ENCODE results near the gene MAGI1. TPM values are rescaled to one million over a fixed set of nuclear protein-coding genes. Genes with fewer than 3 reads are reported as not detected.

The MAGI1 gene
- total RNA-seq, 6 donors from 2014 or later = 33.0 to 72.9 (median 62.4) TPM

DNA sequence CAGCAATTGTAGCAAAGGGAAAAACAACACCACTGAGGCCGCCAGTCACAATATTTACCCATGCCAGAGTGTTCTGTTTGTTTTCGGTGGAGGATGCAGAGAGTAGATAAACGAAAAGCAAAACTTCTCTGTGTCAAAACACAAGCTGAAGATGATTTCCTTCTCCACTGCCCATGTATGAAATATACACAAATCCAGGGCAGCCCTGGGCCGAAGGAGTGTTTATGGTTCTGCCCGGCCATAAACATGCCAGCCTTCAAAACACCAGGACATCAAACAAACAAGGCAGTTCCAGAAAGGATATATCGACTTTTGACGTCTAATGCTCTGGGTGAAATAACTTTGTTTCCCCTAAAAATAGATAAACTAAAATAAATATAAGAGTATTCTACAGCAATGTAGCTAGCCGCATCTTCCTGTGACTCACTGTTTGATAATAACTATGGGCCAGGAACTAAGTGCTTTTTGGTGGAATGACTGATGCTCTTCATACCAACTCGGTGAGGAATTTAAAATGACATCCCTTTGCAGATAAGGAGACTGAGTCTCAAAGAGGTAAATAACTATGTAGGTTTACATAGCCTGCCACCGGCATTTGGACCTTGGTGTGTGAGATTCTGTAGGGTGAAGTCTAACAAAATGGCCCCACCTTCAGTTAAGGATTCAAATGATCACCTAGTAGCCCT is 82.8 kb downstream of the MAGI1 start:
- H3K27me3 ChIP-seq = no peaks in the 10 kb centered on the region
- H3K4me3 ChIP-seq = no peak overlapping the region
- DNase-seq = no peak
- H3K36me3 ChIP-seq = no peaks in the 10 kb centered on the region
- WGBS, 2 donors = 42 to 61% methylated on average over 10 of the region's 10 CpGs
- no peak for ATAC-seq (ENCODE audit: low FRiP score in 2 of 2)
- peak overlapping the region; percentile 83 to 88 (median 84) for H3K27ac ChIP-seq
- H3K9me3 ChIP-seq = no peaks in the 10 kb centered on the region
- peak in 1 of 2 donors; percentile 53 for TF ChIP-seq POLR2AphosphoS5 (IDR thresholded peaks at IDR 0.05)
- TF ChIP-seq, protein P1, sequence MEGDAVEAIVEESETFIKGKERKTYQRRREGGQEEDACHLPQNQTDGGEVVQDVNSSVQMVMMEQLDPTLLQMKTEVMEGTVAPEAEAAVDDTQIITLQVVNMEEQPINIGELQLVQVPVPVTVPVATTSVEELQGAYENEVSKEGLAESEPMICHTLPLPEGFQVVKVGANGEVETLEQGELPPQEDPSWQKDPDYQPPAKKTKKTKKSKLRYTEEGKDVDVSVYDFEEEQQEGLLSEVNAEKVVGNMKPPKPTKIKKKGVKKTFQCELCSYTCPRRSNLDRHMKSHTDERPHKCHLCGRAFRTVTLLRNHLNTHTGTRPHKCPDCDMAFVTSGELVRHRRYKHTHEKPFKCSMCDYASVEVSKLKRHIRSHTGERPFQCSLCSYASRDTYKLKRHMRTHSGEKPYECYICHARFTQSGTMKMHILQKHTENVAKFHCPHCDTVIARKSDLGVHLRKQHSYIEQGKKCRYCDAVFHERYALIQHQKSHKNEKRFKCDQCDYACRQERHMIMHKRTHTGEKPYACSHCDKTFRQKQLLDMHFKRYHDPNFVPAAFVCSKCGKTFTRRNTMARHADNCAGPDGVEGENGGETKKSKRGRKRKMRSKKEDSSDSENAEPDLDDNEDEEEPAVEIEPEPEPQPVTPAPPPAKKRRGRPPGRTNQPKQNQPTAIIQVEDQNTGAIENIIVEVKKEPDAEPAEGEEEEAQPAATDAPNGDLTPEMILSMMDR (IDR thresholded peaks at IDR 0.05) = no peak
- H3K4me1 ChIP-seq = peaks cover 34 to 63% (median 45%) of the 10 kb centered on the region in 4 donors

DNA sequence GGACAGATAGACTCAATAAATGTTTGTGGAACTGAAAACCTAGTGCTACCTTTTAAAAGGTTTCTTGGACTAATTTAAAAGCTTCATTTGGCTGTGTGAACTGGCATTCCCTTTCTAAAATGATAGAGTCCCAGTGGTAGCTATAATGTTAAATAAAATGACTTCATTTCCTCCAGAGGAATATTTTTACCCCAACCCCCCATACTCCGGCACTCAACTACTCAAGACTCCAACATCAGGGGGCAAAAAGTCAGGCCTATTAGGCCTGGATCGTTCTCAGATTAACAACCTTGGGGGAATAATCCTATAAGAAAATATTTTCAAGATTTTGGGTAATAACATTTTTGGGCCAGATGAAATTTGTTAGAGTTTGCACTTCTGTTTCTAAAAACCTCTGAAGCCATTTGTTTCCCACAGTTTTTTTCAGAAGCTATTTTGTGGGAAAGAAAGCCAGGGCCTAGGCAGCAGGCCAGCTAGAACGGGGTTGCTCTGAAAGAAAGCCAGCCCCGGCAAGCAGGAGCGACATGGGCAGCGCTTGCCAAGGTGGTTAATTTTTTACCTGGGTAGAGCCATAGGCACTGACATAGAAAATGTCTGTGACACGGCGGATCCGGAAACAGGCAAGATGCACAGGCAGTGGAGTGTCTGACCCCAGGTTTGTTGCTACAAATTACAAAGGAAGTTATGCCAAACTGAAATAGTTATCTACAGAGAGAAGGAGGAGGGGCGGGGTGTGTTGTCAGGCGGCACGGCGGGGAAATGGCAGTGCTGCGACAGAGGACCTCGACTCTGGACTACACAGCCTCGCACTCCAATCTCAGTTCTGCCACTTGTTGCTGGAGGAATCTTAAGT is 84.6 kb downstream of the MAGI1 start:
- H3K4me3 ChIP-seq = peak overlapping the region in 2 of 4 donors; percentile 21 to 23
- TF ChIP-seq POLR2AphosphoS5 (IDR thresholded peaks at IDR 0.05) (peak in 1 of 2 donors; percentile 14), EP300 (IDR thresholded peaks at IDR 0.05) (no peak), POLR2A (IDR thresholded peaks at IDR 0.05) (peak in 1 of 4 donors; percentile 7)
- WGBS, 2 donors = 28 to 32% methylated on average over 16 of the region's 16 CpGs
- peak; percentile 38 to 59 for ATAC-seq (ENCODE audit: low FRiP score in 2 of 2)
- peak overlapping the region; percentile 83 to 88 (median 84) for H3K27ac ChIP-seq
- peak; percentile 51 to 59 for DNase-seq
- no peaks in the 10 kb centered on the region for H3K27me3 ChIP-seq
- H3K9me3 ChIP-seq = no peaks in the 10 kb centered on the region
- H3K36me3 ChIP-seq = no peaks in the 10 kb centered on the region
- H3K4me1 ChIP-seq = peaks cover 34 to 63% (median 52%) of the 10 kb centered on the region in 4 donors

DNA sequence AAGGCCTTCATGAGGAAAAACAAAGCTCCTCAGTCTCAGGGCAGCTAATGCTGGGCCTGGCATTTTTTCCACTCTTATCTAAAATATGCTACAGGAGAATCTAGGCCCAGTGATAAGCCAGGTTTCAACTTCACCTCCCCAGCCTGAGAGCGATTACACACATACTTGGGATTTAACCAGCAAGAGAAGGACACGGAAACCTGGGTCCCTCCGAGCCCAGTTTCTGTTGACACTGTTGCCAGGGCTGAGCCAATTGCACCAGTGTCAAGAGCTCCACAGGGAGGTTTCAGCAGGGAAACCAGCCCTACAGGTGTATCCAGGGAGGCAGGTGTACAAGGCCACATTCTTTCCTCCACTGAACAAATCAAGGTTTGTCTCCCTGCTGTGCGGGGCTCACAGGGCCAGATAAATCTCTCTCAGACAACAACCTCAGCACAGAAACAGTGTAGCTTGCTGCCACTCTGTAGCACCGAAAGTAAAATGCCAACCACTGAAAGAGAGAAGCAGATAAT is 85.4 kb downstream of the MAGI1 start:
- DNase-seq = peak in 1 of 2 donors; percentile 93
- ATAC-seq (ENCODE audit: low FRiP score in 2 of 2) = peak; percentile 77 to 94
- H3K36me3 ChIP-seq = no peaks in the 10 kb centered on the region
- peaks cover 41 to 68% (median 56%) of the 10 kb centered on the region in 4 donors for H3K4me1 ChIP-seq
- no peaks in the 10 kb centered on the region for H3K27me3 ChIP-seq
- no peaks in the 10 kb centered on the region for H3K9me3 ChIP-seq
- H3K4me3 ChIP-seq = no peak overlapping the region
- TF ChIP-seq POLR2A (IDR thresholded peaks at IDR 0.05) = peak in 2 of 4 donors; percentile 35 to 65
- TF ChIP-seq EP300 (IDR thresholded peaks at IDR 0.05) = peak in 2 of 4 donors; percentile 59 to 70
- TF ChIP-seq, protein P1 (IDR thresholded peaks at IDR 0.05) = peak in 1 of 6 experiments; percentile 11
- TF ChIP-seq POLR2AphosphoS5 (IDR thresholded peaks at IDR 0.05) = peak; percentile 57 to 78
- H3K27ac ChIP-seq = peak overlapping the region; percentile 83 to 88 (median 84)
- WGBS, 2 donors = 66 to 70% methylated on average over 5 of the region's 5 CpGs

DNA sequence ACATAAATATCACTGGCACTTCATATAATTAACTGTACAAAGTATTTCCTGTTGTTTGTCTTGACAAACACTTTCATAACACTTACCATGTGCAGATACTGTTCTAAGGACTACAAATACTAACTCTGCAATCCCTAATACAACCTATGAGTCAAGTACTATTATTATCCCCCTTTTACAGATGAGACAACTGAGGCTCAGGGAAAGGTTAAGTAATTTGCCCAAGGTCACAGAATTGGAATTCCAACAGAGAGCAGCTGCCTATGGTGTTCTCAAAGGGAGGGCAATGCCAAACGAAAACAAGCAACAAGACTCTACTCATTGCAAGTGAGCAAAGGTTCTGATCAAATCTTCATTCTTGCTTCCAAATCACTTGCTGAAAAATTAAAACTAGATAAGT is 85.9 kb downstream of the MAGI1 start:
- H3K4me3 ChIP-seq = no peak overlapping the region
- no peaks in the 10 kb centered on the region for H3K9me3 ChIP-seq
- no peaks in the 10 kb centered on the region for H3K27me3 ChIP-seq
- peaks cover 42 to 70% (median 57%) of the 10 kb centered on the region in 4 donors for H3K4me1 ChIP-seq
- WGBS, 2 donors = 60 to 62% methylated on average over 1 of the region's 1 CpG
- TF ChIP-seq POLR2AphosphoS5 (IDR thresholded peaks at IDR 0.05) (no peak), POLR2A (IDR thresholded peaks at IDR 0.05) (no peak), EP300 (IDR thresholded peaks at IDR 0.05) (no peak)
- peak overlapping the region; percentile 83 to 88 (median 84) for H3K27ac ChIP-seq
- DNase-seq = no peak
- no peaks in the 10 kb centered on the region for H3K36me3 ChIP-seq
- no peak for ATAC-seq (ENCODE audit: low FRiP score in 2 of 2)

DNA sequence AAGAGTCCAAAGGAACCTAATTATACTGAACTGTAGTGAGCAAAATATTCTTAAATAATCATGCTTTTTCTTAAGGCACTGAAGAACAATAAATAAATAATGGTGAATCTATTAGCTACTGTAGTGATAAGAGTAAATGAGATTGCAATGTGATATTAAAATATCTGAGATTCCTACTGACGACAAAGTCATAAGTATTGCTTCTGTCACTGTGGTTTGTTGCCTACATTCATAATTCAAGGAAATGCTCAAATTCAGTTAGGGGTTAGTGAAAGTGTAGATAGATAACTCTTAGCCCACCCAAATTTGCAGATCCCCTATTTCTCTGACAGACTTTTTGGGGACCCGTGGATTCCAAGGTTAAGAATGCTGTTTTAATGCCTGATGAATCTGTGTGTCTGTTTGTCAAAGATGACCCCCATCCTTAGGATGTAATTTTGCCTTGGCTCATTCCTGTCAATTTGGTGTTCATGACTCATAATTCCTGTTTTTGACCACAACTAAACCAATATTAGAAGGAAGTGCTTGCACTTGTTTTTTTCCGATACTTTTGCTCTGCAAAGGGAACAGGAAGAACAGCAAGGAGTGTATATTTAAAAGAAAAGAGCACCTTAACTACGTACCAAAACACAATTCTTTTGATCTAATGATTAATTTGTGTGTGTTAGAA is 86.7 kb downstream of the MAGI1 start:
- Histone ChIP-seq H3K27me3 (no peaks in the 10 kb centered on the region), H3K4me1 (peaks cover 42 to 70% (median 58%) of the 10 kb centered on the region in 4 donors), H3K9me3 (no peaks in the 10 kb centered on the region), H3K27ac (peak overlapping the region; percentile 83 to 88 (median 84)), H3K36me3 (no peaks in the 10 kb centered on the region), H3K4me3 (no peak overlapping the region)
- TF ChIP-seq POLR2AphosphoS5 (IDR thresholded peaks at IDR 0.05) (no peak), EP300 (IDR thresholded peaks at IDR 0.05) (no peak), POLR2A (IDR thresholded peaks at IDR 0.05) (no peak)
- TF ChIP-seq, protein P1 (IDR thresholded peaks at IDR 0.05) = no peak
- 36 to 42% methylated on average over 4 of the region's 4 CpGs for WGBS, 2 donors
- no peak for DNase-seq
- no peak for ATAC-seq (ENCODE audit: low FRiP score in 2 of 2)
